NOMO-1 (cell line): Measurements from ENCODE around the gene ATP13A4.

ENCODE experiments used
- DNase-seq, 2 experiments: peaks; one replicate each; lab custom pipeline; 2025; ENCODE audit not compliant: unreplicated experiment in 2 of 2; lab: John Stamatoyannopoulos, UW

Gene ATP13A4, protein sequence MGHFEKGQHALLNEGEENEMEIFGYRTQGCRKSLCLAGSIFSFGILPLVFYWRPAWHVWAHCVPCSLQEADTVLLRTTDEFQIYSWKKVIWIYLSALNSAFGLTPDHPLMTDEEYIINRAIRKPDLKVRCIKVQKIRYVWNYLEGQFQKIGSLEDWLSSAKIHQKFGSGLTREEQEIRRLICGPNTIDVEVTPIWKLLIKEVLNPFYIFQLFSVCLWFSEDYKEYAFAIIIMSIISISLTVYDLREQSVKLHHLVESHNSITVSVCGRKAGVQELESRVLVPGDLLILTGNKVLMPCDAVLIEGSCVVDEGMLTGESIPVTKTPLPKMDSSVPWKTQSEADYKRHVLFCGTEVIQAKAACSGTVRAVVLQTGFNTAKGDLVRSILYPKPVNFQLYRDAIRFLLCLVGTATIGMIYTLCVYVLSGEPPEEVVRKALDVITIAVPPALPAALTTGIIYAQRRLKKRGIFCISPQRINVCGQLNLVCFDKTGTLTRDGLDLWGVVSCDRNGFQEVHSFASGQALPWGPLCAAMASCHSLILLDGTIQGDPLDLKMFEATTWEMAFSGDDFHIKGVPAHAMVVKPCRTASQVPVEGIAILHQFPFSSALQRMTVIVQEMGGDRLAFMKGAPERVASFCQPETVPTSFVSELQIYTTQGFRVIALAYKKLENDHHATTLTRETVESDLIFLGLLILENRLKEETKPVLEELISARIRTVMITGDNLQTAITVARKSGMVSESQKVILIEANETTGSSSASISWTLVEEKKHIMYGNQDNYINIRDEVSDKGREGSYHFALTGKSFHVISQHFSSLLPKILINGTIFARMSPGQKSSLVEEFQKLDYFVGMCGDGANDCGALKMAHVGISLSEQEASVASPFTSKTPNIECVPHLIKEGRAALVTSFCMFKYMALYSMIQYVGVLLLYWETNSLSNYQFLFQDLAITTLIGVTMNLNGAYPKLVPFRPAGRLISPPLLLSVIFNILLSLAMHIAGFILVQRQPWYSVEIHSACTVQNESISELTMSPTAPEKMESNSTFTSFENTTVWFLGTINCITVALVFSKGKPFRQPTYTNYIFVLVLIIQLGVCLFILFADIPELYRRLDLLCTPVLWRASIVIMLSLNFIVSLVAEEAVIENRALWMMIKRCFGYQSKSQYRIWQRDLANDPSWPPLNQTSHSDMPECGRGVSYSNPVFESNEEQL

DNA sequence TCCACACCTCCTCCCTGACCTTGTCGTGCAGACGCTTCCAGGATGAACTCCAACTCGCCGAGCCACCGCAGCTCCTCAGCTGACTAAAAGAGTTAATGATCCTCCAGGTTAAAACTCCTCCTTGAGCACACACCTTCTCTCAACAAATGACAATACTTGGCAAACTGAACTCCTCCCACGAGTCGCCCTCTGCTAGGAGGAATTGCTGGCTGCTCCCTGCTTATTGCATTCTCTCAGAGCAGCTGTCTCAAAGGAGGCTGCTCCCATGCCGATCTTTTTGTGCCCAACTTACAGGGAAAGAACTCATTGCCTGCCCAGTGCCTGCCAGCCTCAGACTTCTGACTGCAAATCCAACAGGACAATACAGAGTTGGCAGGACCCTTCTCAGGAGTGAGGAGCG lies at the start of gene ATP13A4:
Gene ATP13A4 (minus strand): TSS at position 85 of the 400 bp plus-strand sequence. CDS start 96 bp downstream, outside the sequence.
- DNase-seq: no peak

DNA sequence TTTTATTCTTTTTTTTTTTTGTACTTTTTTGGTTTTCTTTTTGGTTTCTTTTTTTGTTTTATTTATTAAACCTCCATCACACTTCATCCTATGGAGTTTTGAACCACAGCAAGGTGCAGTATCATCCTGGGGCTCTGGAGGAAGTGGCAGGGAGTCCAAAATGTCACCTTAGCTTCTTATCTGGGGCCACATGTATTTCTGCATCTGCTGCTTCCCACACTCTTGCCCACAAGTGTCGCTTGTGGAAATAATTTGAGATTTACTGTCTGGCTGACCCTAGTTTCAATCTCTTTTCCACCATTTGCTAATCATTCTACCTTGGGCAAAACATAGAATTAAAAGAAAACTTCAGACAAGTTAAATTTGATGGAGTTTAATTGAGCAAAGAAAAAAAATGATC lies 44.7 kb upstream of the ATP13A4 start:
- no peak for DNase-seq

DNA sequence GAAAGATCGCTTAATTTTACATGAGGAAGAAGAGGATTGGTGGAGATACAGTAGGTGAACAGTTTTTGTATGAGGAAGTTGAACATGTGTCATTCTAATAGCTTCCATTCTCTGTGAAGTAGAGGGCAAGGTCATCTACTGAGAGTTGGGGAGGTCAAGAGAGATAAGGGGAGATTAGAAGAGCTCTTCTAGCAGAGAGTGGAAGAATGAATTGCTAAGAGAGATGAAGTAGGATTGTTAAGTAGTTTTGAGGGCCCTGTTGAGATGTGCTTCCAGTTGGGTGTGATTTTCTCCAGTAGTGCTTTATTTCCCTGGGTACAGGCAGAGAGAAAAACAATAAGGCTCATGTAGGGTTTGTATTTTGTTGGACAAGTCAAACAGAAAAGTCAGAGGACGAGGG lies 43.5 kb upstream of the ATP13A4 start:
- no peak for DNase-seq

DNA sequence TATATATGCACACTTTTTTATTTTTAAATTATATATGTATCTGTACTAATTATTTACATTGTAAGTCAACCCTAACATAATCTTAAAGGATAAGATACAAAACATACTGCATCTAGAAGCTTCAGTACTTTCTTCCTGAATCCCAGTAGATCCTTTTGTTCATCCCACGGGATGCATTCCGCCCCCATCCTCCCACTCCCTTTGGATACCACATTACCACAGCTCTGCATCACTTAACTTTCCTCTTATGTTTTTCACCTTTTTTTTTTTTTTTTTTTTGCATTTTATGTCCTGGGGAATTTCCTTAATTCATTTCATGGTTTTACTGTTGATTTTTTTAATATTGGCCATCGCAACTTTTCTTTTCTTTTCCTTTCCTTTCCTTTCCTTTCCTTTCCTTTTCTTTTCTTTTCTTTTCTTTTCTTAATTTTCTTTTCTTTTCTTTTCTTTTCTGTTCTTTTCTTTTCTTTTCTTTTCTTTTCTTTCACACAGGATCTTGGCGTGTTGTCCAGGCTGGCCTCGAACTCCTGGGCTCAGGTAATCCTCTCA lies 41.3 kb upstream of the ATP13A4 start:
- DNase-seq: no peak

DNA sequence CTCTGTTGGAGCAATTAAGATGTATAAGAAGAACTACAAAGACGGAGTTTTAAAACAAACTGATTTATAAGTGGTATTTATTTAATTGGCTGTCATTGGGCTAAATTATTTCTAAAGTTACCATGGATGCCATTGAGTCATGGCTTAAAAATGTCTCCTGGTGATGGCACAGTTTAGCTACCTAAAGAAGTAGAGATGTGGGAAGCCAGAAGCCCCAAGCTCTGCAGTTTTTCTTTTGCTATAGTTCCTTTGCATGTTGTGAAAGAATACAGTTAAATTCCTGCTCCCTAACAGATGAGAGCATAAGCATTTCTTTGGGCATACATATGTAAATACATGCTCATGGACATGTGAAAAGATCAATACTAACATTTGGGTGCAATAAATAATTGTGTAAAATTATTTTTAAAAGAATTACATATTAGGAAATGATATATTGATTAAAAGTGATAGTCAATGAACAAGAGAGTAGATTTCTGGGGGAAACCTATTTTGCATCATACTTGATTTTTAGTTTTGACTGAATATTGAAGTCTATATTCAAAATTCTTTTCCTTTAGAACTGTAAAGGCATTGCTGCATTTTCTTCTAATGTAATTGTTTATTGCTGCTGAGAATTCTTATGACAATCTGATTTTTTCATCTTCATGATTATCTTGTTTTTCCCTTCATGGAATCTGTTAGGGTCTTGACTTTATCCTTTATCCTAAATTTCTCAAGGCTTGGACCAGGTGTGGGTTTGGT lies 40.4 kb upstream of the ATP13A4 start:
- DNase-seq: peak in 1 of 2 experiments; percentile 3

DNA sequence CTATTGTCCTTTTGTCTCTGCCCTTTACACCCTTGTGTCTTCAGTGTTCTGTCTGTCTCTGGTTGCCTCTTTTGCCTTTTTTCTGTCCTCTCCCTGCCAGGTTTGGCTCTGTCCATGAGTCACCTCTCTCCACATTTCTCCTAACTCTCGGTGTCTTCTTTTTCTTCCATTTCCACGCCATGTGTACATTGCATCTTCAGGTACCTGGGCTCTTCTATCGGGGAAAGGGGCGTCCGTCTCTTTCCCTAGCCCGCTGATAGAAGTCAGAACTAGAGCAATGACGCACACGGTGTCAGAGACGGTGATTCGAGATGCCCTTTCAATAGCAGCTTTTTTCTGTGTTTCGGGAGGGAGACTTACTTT lies 39.0 kb upstream of the ATP13A4 start:
- DNase-seq: peak in 1 of 2 experiments; percentile 34

DNA sequence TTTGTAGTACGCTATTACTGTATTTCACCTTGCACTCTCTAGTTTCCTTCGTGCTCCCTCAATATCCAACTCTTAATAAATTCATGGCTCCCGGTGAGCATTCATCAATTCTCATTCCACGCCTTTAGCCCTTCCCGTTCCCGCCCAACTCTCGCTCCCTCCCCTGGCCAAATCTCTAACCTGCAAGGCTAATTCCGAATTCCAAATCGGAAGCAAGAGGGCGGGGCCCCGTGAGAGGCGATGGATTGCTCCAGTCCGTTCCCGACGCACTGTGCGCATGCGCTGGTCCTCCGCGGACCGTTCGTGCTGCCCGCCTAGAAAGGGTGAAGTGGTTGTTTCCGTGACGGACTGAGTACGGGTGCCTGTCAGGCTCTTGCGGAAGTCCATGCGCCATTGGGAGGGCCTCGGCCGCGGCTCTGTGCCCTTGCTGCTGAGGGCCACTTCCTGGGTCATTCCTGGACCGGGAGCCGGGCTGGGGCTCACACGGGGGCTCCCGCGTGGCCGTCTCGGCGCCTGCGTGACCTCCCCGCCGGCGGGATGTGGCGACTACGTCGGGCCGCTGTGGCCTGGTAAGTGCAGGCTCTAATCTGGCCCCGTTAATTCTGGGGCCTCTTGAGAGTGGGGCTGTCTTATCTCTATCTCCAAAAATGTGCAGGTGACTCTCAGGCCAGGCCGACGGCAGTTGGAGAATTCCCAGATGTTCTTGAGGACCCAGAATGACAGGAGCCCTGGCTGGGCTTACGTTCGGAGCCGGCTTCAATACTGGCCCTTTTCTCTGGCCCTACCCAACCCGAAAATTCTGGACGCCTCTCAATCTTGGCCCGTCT lies 38.4 kb upstream of the ATP13A4 start, which contains the start of gene OPA1:
Gene OPA1 (plus strand): TSS at position 368 of the 827 bp plus-strand sequence. CDS start 170 bp downstream, at position 538.
- peak; percentile 97 to 98 for DNase-seq

DNA sequence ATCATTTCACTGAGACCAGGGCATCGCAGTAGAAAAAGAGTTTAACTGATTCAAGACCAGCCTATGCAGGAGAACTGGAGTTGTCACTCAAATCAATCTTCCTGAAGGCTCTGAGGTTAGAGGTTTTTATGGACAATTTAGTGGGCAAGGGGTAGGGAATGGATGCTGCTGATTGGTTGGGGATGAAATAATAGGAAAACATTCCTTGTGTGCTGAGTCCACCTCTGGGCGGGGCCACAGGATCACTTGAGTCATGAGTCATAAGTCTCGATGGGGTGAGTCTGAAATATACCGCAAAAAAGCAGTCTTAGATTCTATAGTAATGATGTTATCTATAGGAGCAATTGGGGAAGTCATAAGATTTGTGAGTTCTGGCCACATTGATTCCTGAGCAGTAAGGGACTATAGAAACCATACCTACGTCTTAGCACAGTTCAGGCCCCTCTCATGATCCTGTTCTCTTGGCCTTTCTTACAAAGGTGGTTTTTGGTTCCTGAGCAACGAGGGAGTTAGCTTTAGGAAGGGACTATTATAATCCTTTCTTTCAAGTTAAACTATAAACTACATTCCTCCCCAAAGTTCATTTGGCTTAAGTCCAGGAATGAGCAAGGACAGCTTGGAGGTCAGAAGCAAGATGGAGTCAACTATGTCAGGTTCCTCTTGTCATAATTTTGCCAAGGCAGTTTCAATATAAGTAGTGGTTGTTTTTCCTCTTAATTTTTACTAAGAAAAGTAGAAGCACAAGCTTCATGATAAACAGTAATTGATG lies 35.6 kb upstream of the ATP13A4 start:
- peak in 1 of 2 experiments; percentile 67 for DNase-seq

DNA sequence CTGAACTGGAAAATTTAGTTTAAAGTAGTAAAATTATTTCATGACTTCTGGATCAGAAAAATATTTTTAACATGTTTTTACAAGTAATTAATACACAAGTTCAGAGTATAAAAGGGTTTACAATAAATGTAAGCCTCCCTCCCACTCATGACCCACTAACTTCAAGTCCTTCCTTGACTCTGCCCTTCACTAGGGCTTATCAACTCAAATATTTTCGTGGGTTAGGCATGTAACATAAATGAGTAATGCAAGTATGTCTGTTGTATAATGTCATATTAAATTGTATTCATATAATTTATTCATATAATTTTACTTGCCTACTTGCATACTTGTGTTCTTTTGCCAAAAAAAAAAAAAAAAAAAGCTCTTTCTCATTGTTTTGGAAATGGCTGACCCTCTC lies 34.9 kb upstream of the ATP13A4 start:
- DNase-seq: no peak

DNA sequence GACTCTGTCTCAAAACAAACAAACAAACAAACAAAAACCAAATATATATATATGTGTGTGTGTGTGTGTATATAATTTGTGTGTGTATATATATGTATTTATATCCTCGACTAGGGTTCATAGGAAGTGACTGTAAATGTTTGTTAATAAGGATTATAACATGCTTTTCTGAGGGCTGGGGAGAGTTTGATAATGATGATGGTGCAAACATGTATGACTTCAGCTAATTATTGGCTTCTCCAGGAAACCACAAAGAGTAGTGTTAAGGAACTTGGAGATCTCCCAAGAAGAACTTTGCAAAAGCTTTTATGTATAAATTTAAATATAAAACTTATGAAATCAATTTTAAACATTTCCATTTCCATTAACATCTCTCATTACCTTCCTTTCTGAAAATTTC lies 34.4 kb upstream of the ATP13A4 start:
- peak; percentile 21 to 70 for DNase-seq

DNA sequence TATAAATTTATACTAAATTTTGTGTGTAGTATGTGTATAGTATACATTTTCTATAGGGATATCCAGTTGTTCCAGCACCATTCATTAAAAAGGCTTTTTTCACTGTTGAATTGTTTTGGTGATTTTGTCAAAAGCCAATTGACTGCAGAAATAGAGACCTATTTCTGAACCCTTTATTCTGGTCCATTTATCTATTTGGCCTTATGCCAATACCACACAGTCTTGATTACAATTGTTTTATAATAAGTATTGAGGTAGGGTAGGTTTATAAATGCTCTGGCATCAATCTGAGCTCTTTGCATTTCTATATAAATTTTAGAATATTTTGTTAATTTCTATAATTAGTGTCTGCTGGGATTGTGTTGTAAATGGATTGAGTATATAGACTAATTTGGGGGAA lies 31.8 kb upstream of the ATP13A4 start:
- DNase-seq: no peak

DNA sequence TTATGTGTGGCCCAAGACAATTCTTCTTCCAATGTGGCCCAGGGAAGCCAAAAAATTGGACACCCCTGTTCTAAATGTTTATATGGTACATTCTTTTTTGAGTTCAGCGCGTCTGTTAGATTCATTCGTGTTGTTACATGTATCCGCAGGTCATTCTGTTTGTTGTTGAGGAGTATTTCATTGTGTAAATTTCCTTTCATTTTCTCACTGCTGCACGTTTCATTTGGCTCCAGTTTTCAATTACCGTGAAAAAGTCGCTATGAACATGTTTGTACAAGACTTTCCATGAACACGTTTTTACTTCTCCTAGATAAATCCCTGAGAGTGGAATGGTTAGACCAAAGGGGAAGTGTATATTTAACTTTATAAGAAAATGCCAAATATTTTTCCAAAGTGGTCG lies 30.8 kb upstream of the ATP13A4 start:
- DNase-seq: no peak

DNA sequence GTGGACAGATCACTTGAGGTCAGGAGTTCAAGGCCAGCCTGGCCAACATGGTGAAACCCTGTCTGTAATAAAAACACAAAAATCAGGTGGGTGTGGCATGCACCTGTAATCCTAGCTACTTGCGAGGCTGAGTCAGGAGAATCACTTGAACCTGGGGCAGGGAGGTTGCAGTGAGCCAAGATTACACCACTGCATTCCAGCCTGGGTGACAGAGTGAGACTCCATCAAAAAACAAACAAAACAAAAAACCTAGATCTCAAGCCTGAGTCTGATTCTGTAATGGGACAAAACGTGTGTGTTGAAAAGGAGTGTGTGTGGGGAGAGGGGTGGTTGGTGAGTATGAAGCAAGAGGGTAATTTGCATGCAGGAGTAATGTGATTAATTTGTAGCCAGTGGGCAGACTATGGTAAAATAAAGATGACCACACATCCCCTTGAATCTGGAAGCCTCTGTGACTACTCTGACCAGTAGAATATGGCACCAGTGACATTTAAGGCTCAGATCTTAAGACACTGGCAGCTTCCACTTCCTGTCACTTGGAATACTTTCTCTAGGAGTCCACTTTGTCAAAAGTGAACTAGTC lies 19.9 kb upstream of the ATP13A4 start:
- DNase-seq: peak; percentile 89 to 90

DNA sequence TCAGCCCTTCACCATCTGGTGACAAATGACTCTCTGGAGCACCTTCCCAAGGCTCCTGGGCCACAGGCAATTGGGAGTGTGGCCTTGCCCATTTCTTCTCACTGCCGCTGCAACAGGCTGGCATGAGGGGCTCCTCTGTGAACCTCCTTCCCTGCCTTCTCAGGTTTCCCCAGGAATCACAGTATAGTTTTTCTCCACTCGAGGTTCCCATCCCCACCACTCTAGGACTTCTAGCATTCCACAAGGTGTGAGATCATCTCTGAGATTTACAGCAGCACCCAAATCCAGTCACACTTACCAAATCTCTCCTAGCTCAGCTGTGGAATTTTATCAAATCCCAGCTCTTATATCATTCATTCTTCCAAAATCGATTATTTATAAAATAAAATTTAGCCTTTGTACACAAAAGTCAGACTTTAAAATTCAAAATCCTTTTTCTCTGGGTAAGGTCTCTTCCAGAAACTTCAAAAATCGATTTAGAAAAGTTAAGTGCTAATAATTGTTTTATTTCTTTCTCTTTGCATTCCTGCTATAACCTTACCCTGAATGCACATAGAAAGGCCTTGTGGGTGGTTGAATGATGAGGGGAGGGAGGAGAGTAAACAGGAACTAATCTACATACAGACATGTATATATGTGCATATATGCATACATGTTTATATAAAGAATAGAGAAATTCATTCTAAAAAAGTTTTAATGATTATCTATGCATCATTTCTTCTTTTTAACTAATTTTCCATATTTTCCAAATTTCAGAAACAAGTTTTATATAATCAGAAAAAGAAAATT lies 18.9 kb upstream of the ATP13A4 start:
- no peak for DNase-seq

DNA sequence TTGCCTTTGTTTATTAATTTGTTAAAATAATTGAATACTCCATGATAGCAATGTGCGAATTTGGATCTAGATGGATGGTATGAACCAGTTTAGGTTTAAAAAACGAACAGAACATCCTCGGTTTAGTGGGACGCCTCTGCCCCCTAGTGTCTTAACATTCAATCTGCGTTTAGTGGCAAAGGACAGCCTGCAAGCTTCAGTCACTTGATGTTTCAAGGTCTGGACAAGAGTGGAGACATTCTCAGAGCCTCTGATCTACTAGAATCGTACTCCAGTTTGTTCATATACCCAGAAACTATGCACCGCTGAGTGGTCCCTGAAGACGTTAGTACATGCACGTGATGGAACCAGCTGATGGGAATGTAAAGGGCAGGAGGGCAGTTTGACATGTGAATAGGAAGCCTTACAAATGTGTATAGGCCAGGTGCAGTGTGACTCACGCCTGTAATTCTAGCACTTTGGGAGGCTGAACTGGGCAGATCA lies 17.8 kb upstream of the ATP13A4 start:
- peak; percentile 72 to 73 for DNase-seq

DNA sequence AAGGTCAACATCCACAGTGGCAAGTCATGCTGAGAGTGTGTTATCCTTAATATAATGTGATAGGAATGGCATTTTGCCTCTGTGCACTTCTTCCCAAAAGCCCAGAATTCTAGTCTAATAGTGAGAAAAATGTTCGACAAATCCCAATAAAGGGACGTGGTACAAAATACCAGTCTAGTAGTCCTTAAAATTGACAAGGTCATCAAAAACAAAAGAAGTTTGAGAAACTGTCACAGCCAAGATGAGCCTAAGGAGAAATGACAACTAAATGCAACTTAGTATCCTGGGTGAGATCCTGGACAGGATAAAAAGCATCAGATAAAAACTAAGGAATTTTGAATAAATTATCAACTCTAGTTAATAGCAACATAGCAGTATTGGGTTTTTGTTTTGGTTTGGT lies 14.4 kb upstream of the ATP13A4 start:
- no peak for DNase-seq

DNA sequence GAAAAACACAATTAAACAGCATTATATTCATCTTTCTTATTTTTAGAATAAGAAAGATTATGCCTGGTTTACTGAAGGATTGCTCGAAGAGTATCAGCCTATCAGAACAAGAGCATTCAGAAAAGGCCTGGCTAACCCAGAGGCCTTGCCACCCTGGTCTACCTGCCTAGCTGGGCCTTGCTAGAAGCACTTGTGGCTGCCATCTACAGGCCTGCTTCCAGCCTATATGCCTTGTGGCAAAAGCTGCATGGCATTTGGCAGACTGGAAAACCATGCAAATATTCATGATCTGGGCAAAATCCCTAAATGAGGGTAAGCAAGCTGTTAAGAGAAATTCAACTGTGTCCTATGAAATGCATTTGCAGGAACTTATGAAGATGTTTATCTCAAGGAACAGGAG lies 9.3 kb upstream of the ATP13A4 start:
- DNase-seq: no peak
